ENCODE data around the gene FGG. TPM values are rescaled to one million over a fixed set of nuclear protein-coding genes. Genes with fewer than 3 reads are reported as not detected.

Gene FGG
- polyA plus RNA-seq, 2 donors, result not detected

DNA sequence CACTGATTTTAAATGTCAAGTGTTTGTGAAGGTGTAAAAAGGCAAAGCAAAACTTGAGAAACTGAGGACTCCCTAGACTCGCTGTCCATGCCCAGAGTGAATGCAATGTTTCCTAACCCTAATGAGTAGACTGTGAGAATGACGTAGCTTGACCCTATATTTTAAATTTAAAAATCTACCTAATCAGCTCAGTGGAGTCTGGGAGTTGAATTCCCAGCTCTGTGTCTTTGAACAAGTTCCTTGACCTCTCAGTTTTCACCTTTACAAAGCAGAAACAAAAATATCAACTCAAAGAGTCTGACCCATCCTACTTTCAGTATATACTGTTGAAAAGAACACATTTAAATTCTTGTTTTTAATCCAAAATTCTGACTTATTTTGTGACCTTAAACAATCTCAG is 24.3 kb downstream of the FGG start:
- 87% methylated on average over 2 of the region's 2 CpGs for WGBS, 2 donors
- Histone ChIP-seq H3K4me1 (ENCODE audit: control insufficient read depth in 2 of 2, insufficient read depth in 2 of 2, low read length in 1 of 2) (no peaks in the 10 kb centered on the region), H3K27me3 (ENCODE audit: control insufficient read depth in 1 of 2, insufficient read depth in 2 of 2, low read length in 2 of 2) (peaks cover 2 to 3% of the 10 kb centered on the region in 2 donors), H3K4me3 (ENCODE audit: low read depth in 1 of 2, low read length in 2 of 2) (no peak overlapping the region), H3K36me3 (ENCODE audit: control insufficient read depth in 2 of 2, insufficient read depth in 2 of 2, low read length in 1 of 2) (no peaks in the 10 kb centered on the region), H3K27ac (ENCODE audit: low read depth in 2 of 2, low read length in 1 of 2) (no peak overlapping the region), H3K9me3 (ENCODE audit: control insufficient read depth in 2 of 2, insufficient read depth in 1 of 2, low read depth in 1 of 2, low read length in 1 of 2) (no peaks in the 10 kb centered on the region)

GRCh38 chr4:154586296-154587033 is 26.0 kb downstream of the FGG start:
- no peaks in the 10 kb centered on the region for H3K4me1 ChIP-seq (ENCODE audit: control insufficient read depth in 2 of 2, insufficient read depth in 2 of 2, low read length in 1 of 2)
- H3K4me3 ChIP-seq (ENCODE audit: low read depth in 1 of 2, low read length in 2 of 2), result no peak overlapping the region
- 88% methylated on average over 13 of the region's 13 CpGs for WGBS, 2 donors
- H3K9me3 ChIP-seq (ENCODE audit: control insufficient read depth in 2 of 2, insufficient read depth in 1 of 2, low read depth in 1 of 2, low read length in 1 of 2), result no peaks in the 10 kb centered on the region
- H3K36me3 ChIP-seq (ENCODE audit: control insufficient read depth in 2 of 2, insufficient read depth in 2 of 2, low read length in 1 of 2), result no peaks in the 10 kb centered on the region
- peaks cover 2% of the 10 kb centered on the region in 2 donors for H3K27me3 ChIP-seq (ENCODE audit: control insufficient read depth in 1 of 2, insufficient read depth in 2 of 2, low read length in 2 of 2)
- H3K27ac ChIP-seq (ENCODE audit: low read depth in 2 of 2, low read length in 1 of 2), result no peak overlapping the region

DNA sequence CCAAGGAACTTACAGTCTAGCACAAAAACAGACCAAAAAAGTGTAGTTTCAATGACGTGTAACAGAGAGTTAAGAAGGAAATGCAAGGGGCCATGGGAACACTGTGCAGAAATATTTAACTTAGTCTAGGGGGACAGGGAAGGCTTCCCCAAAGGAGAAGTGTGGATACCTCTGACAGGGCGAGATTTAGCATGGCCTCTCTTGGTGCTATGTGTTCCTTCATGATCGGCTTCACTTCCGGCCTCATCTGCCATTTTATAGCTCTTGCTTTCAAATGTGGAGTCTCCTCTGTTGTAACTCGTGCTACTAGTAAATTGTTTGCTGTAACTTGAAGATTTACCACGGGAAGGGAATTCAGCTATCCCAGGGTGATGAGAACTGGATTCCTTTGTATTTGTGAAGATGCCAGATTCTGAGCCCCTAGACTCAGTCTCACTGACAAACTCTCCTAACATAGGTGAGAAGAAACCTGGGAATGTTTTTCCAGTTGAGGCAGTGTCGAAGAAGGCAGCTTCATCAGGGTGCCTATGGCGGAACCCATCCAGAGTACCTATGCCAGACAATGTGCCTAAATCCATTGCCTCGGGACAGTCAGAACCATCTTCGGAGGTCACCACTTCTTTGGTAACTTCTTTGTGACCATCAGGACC is 27.0 kb downstream of the FGG start:
- no peak overlapping the region for H3K27ac ChIP-seq (ENCODE audit: low read depth in 2 of 2, low read length in 1 of 2)
- H3K27me3 ChIP-seq (ENCODE audit: control insufficient read depth in 1 of 2, insufficient read depth in 2 of 2, low read length in 2 of 2), result peaks cover 0 to 2% of the 10 kb centered on the region in 2 donors
- WGBS, 2 donors, result 87 to 89% methylated on average over 10 of the region's 10 CpGs
- no peaks in the 10 kb centered on the region for H3K36me3 ChIP-seq (ENCODE audit: control insufficient read depth in 2 of 2, insufficient read depth in 2 of 2, low read length in 1 of 2)
- H3K4me3 ChIP-seq (ENCODE audit: low read depth in 1 of 2, low read length in 2 of 2), result no peak overlapping the region
- no peaks in the 10 kb centered on the region for H3K4me1 ChIP-seq (ENCODE audit: control insufficient read depth in 2 of 2, insufficient read depth in 2 of 2, low read length in 1 of 2)
- no peaks in the 10 kb centered on the region for H3K9me3 ChIP-seq (ENCODE audit: control insufficient read depth in 2 of 2, insufficient read depth in 1 of 2, low read depth in 1 of 2, low read length in 1 of 2)

- Histone ChIP-seq H3K36me3 (ENCODE audit: control insufficient read depth in 2 of 2, insufficient read depth in 2 of 2, low read length in 1 of 2) (no peaks in the 10 kb centered on the region), H3K4me3 (ENCODE audit: low read depth in 1 of 2, low read length in 2 of 2) (no peak overlapping the region), H3K27me3 (ENCODE audit: control insufficient read depth in 1 of 2, insufficient read depth in 2 of 2, low read length in 2 of 2) (peaks cover 0 to 2% of the 10 kb centered on the region in 2 donors), H3K9me3 (ENCODE audit: control insufficient read depth in 2 of 2, insufficient read depth in 1 of 2, low read depth in 1 of 2, low read length in 1 of 2) (no peaks in the 10 kb centered on the region), H3K27ac (ENCODE audit: low read depth in 2 of 2, low read length in 1 of 2) (no peak overlapping the region), H3K4me1 (ENCODE audit: control insufficient read depth in 2 of 2, insufficient read depth in 2 of 2, low read length in 1 of 2) (no peaks in the 10 kb centered on the region)
- 86 to 90% methylated on average over 5 of the region's 5 CpGs for WGBS, 2 donors
Measured at GRCh38 chr4:154584259-154584658, 28.2 kb downstream of the FGG start.

DNA sequence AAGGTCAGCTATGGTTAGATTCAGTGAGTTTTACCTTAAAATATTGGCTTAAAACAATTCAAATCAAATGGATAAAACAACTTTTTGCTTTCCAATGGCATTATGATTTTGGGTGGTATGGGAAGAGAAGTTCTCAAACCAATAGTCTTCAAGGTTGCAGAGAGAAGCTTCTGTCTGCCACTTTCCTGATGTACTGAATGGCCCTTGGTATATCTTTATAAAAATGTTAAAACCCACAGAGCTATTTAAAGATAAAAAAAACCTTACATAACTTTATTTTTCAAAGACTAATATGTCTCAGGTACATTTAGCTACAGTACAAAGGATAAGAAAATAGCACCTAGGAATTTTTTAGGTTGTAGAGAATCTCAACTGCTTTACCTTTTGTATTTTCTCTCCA is 28.8 kb downstream of the FGG start:
- Histone ChIP-seq H3K9me3 (ENCODE audit: control insufficient read depth in 2 of 2, insufficient read depth in 1 of 2, low read depth in 1 of 2, low read length in 1 of 2) (no peaks in the 10 kb centered on the region), H3K4me1 (ENCODE audit: control insufficient read depth in 2 of 2, insufficient read depth in 2 of 2, low read length in 1 of 2) (no peaks in the 10 kb centered on the region), H3K4me3 (ENCODE audit: low read depth in 1 of 2, low read length in 2 of 2) (no peak overlapping the region), H3K27me3 (ENCODE audit: control insufficient read depth in 1 of 2, insufficient read depth in 2 of 2, low read length in 2 of 2) (no peaks in the 10 kb centered on the region), H3K27ac (ENCODE audit: low read depth in 2 of 2, low read length in 1 of 2) (no peak overlapping the region), H3K36me3 (ENCODE audit: control insufficient read depth in 2 of 2, insufficient read depth in 2 of 2, low read length in 1 of 2) (no peaks in the 10 kb centered on the region)

- Histone ChIP-seq H3K9me3 (ENCODE audit: control insufficient read depth in 2 of 2, insufficient read depth in 1 of 2, low read depth in 1 of 2, low read length in 1 of 2) (no peaks in the 10 kb centered on the region), H3K4me1 (ENCODE audit: control insufficient read depth in 2 of 2, insufficient read depth in 2 of 2, low read length in 1 of 2) (no peaks in the 10 kb centered on the region), H3K27me3 (ENCODE audit: control insufficient read depth in 1 of 2, insufficient read depth in 2 of 2, low read length in 2 of 2) (no peaks in the 10 kb centered on the region), H3K4me3 (ENCODE audit: low read depth in 1 of 2, low read length in 2 of 2) (no peak overlapping the region), H3K27ac (ENCODE audit: low read depth in 2 of 2, low read length in 1 of 2) (no peak overlapping the region), H3K36me3 (ENCODE audit: control insufficient read depth in 2 of 2, insufficient read depth in 2 of 2, low read length in 1 of 2) (no peaks in the 10 kb centered on the region)
- WGBS, 2 donors, result 87 to 88% methylated on average over 3 of the region's 3 CpGs
Measured at GRCh38 chr4:154583230-154583629, 29.2 kb downstream of the FGG start.

DNA sequence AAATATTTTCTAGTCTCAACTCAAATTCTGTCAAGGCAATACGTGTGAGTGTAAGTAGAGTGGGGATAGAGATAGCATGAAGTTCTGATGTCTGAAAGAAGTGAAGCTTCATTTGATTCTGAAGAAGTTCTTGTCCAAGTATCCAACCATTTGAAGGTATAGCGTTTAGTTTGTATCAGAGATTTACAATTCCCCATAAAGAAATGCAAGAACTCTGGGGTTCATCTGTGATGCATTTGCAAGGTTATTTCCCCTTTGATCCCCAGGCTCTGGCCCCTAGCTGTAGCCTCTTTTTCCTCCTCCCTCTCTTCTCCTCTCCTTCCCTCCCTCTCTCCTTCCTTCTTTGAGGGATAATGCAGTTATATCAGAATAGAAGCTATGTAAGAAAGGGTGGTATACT is 29.7 kb downstream of the FGG start:
- Histone ChIP-seq H3K27ac (ENCODE audit: low read depth in 2 of 2, low read length in 1 of 2) (no peak overlapping the region), H3K4me3 (ENCODE audit: low read depth in 1 of 2, low read length in 2 of 2) (no peak overlapping the region), H3K4me1 (ENCODE audit: control insufficient read depth in 2 of 2, insufficient read depth in 2 of 2, low read length in 1 of 2) (no peaks in the 10 kb centered on the region), H3K27me3 (ENCODE audit: control insufficient read depth in 1 of 2, insufficient read depth in 2 of 2, low read length in 2 of 2) (no peaks in the 10 kb centered on the region), H3K36me3 (ENCODE audit: control insufficient read depth in 2 of 2, insufficient read depth in 2 of 2, low read length in 1 of 2) (no peaks in the 10 kb centered on the region), H3K9me3 (ENCODE audit: control insufficient read depth in 2 of 2, insufficient read depth in 1 of 2, low read depth in 1 of 2, low read length in 1 of 2) (no peaks in the 10 kb centered on the region)
- 47 to 72% methylated on average over 2 of the region's 2 CpGs for WGBS, 2 donors

- no peaks in the 10 kb centered on the region for H3K27me3 ChIP-seq (ENCODE audit: control insufficient read depth in 1 of 2, insufficient read depth in 2 of 2, low read length in 2 of 2)
- no peak overlapping the region for H3K4me3 ChIP-seq (ENCODE audit: low read depth in 1 of 2, low read length in 2 of 2)
- no peaks in the 10 kb centered on the region for H3K9me3 ChIP-seq (ENCODE audit: control insufficient read depth in 2 of 2, insufficient read depth in 1 of 2, low read depth in 1 of 2, low read length in 1 of 2)
- H3K4me1 ChIP-seq (ENCODE audit: control insufficient read depth in 2 of 2, insufficient read depth in 2 of 2, low read length in 1 of 2), result no peaks in the 10 kb centered on the region
- no peaks in the 10 kb centered on the region for H3K36me3 ChIP-seq (ENCODE audit: control insufficient read depth in 2 of 2, insufficient read depth in 2 of 2, low read length in 1 of 2)
- H3K27ac ChIP-seq (ENCODE audit: low read depth in 2 of 2, low read length in 1 of 2), result no peak overlapping the region
Measured at GRCh38 chr4:154579927-154580326, 32.5 kb downstream of the FGG start.

DNA sequence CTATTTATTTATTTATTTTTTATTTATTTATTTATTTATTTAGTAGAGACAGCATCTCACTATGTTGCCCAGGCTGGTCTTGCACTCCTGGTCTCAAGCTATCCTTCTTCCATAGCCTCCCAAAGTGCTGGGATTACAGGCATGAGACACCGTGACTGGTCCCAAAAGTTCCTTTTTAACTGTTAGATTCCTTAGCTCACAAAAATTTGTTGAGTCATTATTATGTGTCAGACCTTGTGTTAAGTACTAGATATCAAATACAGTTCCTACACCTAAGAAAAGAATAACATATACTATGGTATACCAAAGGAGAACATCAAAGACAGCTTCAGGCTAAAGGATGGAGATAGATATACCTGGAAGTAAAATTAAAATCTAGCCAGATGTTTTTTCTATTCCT is 33.5 kb downstream of the FGG start:
- Histone ChIP-seq H3K27me3 (ENCODE audit: control insufficient read depth in 1 of 2, insufficient read depth in 2 of 2, low read length in 2 of 2) (no peaks in the 10 kb centered on the region), H3K27ac (ENCODE audit: low read depth in 2 of 2, low read length in 1 of 2) (no peak overlapping the region), H3K4me3 (ENCODE audit: low read depth in 1 of 2, low read length in 2 of 2) (no peak overlapping the region), H3K36me3 (ENCODE audit: control insufficient read depth in 2 of 2, insufficient read depth in 2 of 2, low read length in 1 of 2) (no peaks in the 10 kb centered on the region), H3K4me1 (ENCODE audit: control insufficient read depth in 2 of 2, insufficient read depth in 2 of 2, low read length in 1 of 2) (no peaks in the 10 kb centered on the region), H3K9me3 (ENCODE audit: control insufficient read depth in 2 of 2, insufficient read depth in 1 of 2, low read depth in 1 of 2, low read length in 1 of 2) (no peaks in the 10 kb centered on the region)
- WGBS, 2 donors, result 55 to 65% methylated on average over 1 of the region's 1 CpG

DNA sequence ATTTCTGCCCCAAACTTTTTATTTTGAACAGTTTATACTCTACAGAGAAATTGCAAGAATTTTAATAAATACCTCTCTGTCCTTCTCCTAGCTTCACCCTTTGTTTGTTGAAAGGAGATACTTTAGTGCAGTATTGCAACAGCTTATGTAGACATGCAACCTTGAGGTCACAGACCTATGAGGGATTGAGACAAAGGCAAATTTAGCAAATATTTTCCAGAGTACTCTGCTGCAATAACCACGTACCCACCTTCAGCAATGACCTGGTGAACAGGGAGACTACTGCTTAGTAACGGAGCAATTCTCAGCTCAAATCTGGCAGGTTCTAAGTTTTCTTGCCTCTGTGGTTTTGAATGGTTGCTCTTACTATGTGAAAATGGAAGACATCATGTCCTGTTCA is 35.1 kb downstream of the FGG start:
- H3K27me3 ChIP-seq (ENCODE audit: control insufficient read depth in 1 of 2, insufficient read depth in 2 of 2, low read length in 2 of 2), result no peaks in the 10 kb centered on the region
- no peaks in the 10 kb centered on the region for H3K36me3 ChIP-seq (ENCODE audit: control insufficient read depth in 2 of 2, insufficient read depth in 2 of 2, low read length in 1 of 2)
- no peak overlapping the region for H3K4me3 ChIP-seq (ENCODE audit: low read depth in 1 of 2, low read length in 2 of 2)
- no peaks in the 10 kb centered on the region for H3K4me1 ChIP-seq (ENCODE audit: control insufficient read depth in 2 of 2, insufficient read depth in 2 of 2, low read length in 1 of 2)
- H3K9me3 ChIP-seq (ENCODE audit: control insufficient read depth in 2 of 2, insufficient read depth in 1 of 2, low read depth in 1 of 2, low read length in 1 of 2), result no peaks in the 10 kb centered on the region
- WGBS, 2 donors, result 68 to 79% methylated on average over 2 of the region's 2 CpGs
- H3K27ac ChIP-seq (ENCODE audit: low read depth in 2 of 2, low read length in 1 of 2), result no peak overlapping the region
